Measurements from ENCODE around the gene FGF22. TPM values are rescaled to one million over a fixed set of nuclear protein-coding genes. Genes with fewer than 3 reads are reported as not detected.

The FGF22 gene
- total and polyA plus RNA-seq, 2 donors from 2014 or later, result 0.19 to 0.71 TPM

DNA sequence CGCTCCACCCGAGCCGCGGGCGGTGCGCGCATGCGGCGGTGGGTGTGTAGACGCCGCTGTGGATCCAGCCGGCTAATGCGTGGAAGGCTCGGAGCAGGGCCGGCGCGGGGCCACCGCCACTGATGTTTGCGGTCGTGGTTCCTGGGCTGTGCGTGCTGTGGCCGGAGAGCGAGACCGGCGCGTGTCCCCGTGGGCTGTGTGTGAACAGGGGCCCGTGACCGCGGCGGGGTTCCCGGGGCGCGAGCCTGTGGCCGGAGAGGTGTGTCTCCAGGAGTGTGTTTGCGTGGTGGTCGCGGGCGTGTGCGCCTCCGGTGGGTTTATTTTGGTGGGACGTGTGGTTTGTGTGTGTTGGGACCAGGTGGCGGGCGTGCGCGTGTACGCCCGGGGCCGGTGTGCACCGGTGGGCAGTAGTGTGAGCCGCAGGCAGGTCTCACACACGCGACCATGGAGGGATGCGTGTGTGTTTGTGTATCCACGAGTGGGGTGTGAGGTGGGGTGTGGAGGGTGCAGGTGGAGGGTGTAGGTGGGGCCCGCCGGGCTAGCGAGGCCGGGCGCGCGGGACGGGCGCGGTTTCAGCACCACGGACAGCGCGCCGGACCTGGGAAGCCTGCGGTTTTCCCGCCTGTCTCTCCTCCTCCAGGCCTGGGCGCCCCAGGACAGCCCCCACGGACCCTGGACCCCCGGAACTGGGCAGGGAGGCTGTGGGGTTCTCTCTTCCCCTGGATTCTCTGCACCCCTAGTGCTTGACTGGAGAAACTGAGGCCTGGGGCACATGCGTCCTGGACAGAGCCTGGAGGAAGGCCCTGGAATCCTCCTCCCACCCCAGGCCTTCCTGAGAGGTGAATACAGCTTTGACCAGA is 48.4 kb upstream of the FGF22 start:
- FAIRE-seq (no peak), DNase-seq (peak in 3 of 5 donors; percentile 49 to 79 (median 70))

GRCh38 chr19:592101-592500 is 47.6 kb upstream of the FGF22 start:
- Histone ChIP-seq H3K9ac (ENCODE audit: low read length in 3 of 3) (no peak overlapping the region), H3K9me3 (ENCODE audit: control insufficient read depth in 2 of 3, insufficient read depth in 1 of 3, low read length in 3 of 3) (no peaks in the 10 kb centered on the region), H3K27ac (ENCODE audit: low read depth in 2 of 2, low read length in 2 of 2) (no peak overlapping the region), H3K27me3 (ENCODE audit: control insufficient read depth, insufficient read depth, low read length) (no peaks in the 10 kb centered on the region), H3K4me1 (ENCODE audit: control insufficient read depth in 2 of 3, insufficient read depth in 2 of 3, low read depth in 1 of 3, low read length in 3 of 3) (peaks cover 0 to 3% (median 0%) of the 10 kb centered on the region in 3 donors), H3K4me3 (ENCODE audit: low read length in 3 of 3) (no peak overlapping the region), H3K36me3 (ENCODE audit: control insufficient read depth in 2 of 3, insufficient read depth in 3 of 3, low read length in 3 of 3) (no peaks in the 10 kb centered on the region)
- DNase-seq, result no peak
- TF ChIP-seq CTCF (IDR thresholded peaks at IDR 0.05; ENCODE audit: borderline replicate concordance, extremely low read depth, insufficient read depth), result no peak
- no peak for FAIRE-seq
- intact Hi-C loops (cut with DNase I), result no loop called here

More for the DNA sequence above, 48.4 kb upstream of the FGF22 start:
- H3K4me1 ChIP-seq (ENCODE audit: control insufficient read depth in 2 of 3, insufficient read depth in 2 of 3, low read depth in 1 of 3, low read length in 3 of 3), result peaks cover 0 to 3% (median 0%) of the 10 kb centered on the region in 3 donors
- H3K27me3 ChIP-seq (ENCODE audit: control insufficient read depth, insufficient read depth, low read length), result no peaks in the 10 kb centered on the region
- H3K9me3 ChIP-seq (ENCODE audit: control insufficient read depth in 2 of 3, insufficient read depth in 1 of 3, low read length in 3 of 3), result no peaks in the 10 kb centered on the region
- H3K36me3 ChIP-seq (ENCODE audit: control insufficient read depth in 2 of 3, insufficient read depth in 3 of 3, low read length in 3 of 3), result no peaks in the 10 kb centered on the region
- no peak overlapping the region for H3K4me3 ChIP-seq (ENCODE audit: low read length in 3 of 3)
- no peak overlapping the region for H3K9ac ChIP-seq (ENCODE audit: low read length in 3 of 3)
- H3K27ac ChIP-seq (ENCODE audit: low read depth in 2 of 2, low read length in 2 of 2), result no peak overlapping the region
- TF ChIP-seq CTCF (IDR thresholded peaks at IDR 0.05; ENCODE audit: borderline replicate concordance, extremely low read depth, insufficient read depth), result no peak
- intact Hi-C loops (cut with DNase I), result no loop called here

DNA sequence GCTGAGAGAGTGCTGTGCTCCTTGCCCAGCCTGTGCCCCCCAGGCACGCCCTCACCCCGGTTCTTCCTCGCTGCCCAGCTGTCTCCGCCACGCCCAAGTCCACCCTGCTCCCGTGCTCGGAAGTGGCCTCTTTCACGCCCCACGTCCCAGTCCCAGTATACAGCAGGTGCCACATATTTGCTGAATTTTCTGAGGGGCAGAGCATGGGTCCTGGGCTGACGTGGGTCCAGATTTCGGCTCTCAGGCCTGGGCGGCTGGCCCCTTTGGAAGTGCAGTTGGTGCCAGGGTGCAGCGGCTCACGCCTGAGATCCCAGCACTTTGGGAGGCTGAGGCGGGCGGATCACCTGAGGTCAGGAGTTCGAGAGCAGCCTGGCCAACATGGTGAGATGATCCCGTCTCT is 46.6 kb upstream of the FGF22 start:
- DNase-seq, result no peak
- Histone ChIP-seq H3K4me1 (ENCODE audit: control insufficient read depth in 2 of 3, insufficient read depth in 2 of 3, low read depth in 1 of 3, low read length in 3 of 3) (peaks cover 0 to 3% (median 0%) of the 10 kb centered on the region in 3 donors), H3K9ac (ENCODE audit: low read length in 3 of 3) (no peak overlapping the region), H3K36me3 (ENCODE audit: control insufficient read depth in 2 of 3, insufficient read depth in 3 of 3, low read length in 3 of 3) (no peaks in the 10 kb centered on the region), H3K27me3 (ENCODE audit: control insufficient read depth, insufficient read depth, low read length) (no peaks in the 10 kb centered on the region), H3K9me3 (ENCODE audit: control insufficient read depth in 2 of 3, insufficient read depth in 1 of 3, low read length in 3 of 3) (no peaks in the 10 kb centered on the region), H3K27ac (ENCODE audit: low read depth in 2 of 2, low read length in 2 of 2) (no peak overlapping the region), H3K4me3 (ENCODE audit: low read length in 3 of 3) (no peak overlapping the region)
- no peak for TF ChIP-seq CTCF (IDR thresholded peaks at IDR 0.05; ENCODE audit: borderline replicate concordance, extremely low read depth, insufficient read depth)
- FAIRE-seq, result no peak
- intact Hi-C loops (cut with DNase I), result no loop called here

Data from kidney (tissue), 14 donors.